ENCODE results near the gene RCAN1. TPM values are rescaled to one million over a fixed set of nuclear protein-coding genes. Genes with fewer than 3 reads are reported as not detected.

The RCAN1 gene
- total and polyA plus RNA-seq, 9 of the 15 experiments (the other 6 are each of a cell fraction or from before 2014, with no cell fraction given) = 4.4 to 16.5 (median 12.3) TPM

GRCh38 chr21:34552360-34553098, 62.4 kb downstream of the RCAN1 start:
- ChIA-PET POLR2A (interaction anchor here (0.9 to 1.4 kb wide), 3 partner anchors 9 to 38 kb away, joined by 3 to 5 read pairs (median 4); no protein-coding TSS in a partner anchor), CTCF (ENCODE audit: low intra/inter-chr PET ratio) (no interaction called here)
- Histone ChIP-seq H3K4me1 (replicated peaks in 1 of 2; ENCODE audit: control insufficient read depth in 2 of 2, insufficient read depth in 2 of 2, low read length in 2 of 2) (no peaks in the 10 kb centered on the region; a peak in 1 of 5 replicates), H3K27me3 (ENCODE audit: control insufficient read depth in 2 of 2, insufficient read depth in 2 of 2, low read length in 2 of 2) (no peaks in the 10 kb centered on the region), H4K20me1 (replicated peaks; ENCODE audit: control insufficient read depth, insufficient read depth, low read length) (no peaks in the 10 kb centered on the region), H3K79me2 (ENCODE audit: control insufficient read depth, insufficient read depth, low read length) (no peaks in the 10 kb centered on the region), H3K9ac (ENCODE audit: insufficient read depth in 1 of 2, low read depth in 2 of 2, low read length in 2 of 2) (no peak overlapping the region), H2AFZ (ENCODE audit: low read depth, low read length) (no peak overlapping the region), H3K4me3 (no peak overlapping the region), H3K9me1 (ENCODE audit: control insufficient read depth, insufficient read depth, low read length) (no peaks in the 10 kb centered on the region), H3K27ac (ENCODE audit: extremely low read depth, low read depth, low read length) (no peak overlapping the region), H3K4me2 (ENCODE audit: insufficient read depth, low read length) (no peak overlapping the region), H3K36me3 (ENCODE audit: control insufficient read depth, insufficient read depth, low read length) (no peaks in the 10 kb centered on the region), H3K9me3 (replicated peaks; ENCODE audit: control insufficient read depth, insufficient read depth, low read depth, low read length) (no peaks in the 10 kb centered on the region; the same call in 1 of the 2 replicates)
- in situ Hi-C loops (cut with MboI) = no loop called here
- FAIRE-seq (no peak), ATAC-seq (no peak), DNase-seq (ENCODE audit: extremely low read depth in 1 of 4, low spot score in 3 of 4) (no peak)
- intact Hi-C loops (cut with micrococcal nuclease) = no loop called here
- 29% methylated on average over 7 of the region's 7 CpGs for WGBS (ENCODE audit: insufficient coverage, low coverage, missing lambda C conversion rate)
- BruUV-seq (replicated peaks) = no TSS peak
- no peak for TF ChIP-seq ZNF79 (CRISPR knock-in tag; IDR thresholded peaks at IDR 0.05; ENCODE audit: low read depth)
- TF ChIP-seq KAT2B (IDR thresholded peaks at IDR 0.05; ENCODE audit: low read depth, low read length) = no peak
- TF ChIP-seq CHD7 (IDR thresholded peaks at IDR 0.05; ENCODE audit: low read depth, low read length) = no peak
- TF ChIP-seq HNRNPLL (IDR thresholded peaks at IDR 0.05; ENCODE audit: low read depth, low read length, poor library complexity, severe bottlenecking) = no peak
- TF ChIP-seq PHF8 (IDR thresholded peaks at IDR 0.05; ENCODE audit: borderline replicate concordance, low read length) = no peak
- no peak for TF ChIP-seq TGIF2 (CRISPR knock-in tag; IDR thresholded peaks at IDR 0.05)
- TF ChIP-seq ATF4 (CRISPR knock-in tag; IDR thresholded peaks at IDR 0.05) = no peak
- TF ChIP-seq JUND (IDR thresholded peaks at IDR 0.05; ENCODE audit: borderline replicate concordance, low read depth, low read length) = no peak
- no peak for TF ChIP-seq JUND (tag; IDR thresholded peaks at IDR 0.05; ENCODE audit: borderline replicate concordance, low read depth, low read length)
